Measurements from ENCODE around the gene CRYBG3.

GRCh38 chr3:97821287-97821773 is 481 bp upstream of the CRYBG3 start:
- TF ChIP-seq TAF1 (IDR thresholded peaks at IDR 0.05; ENCODE audit: low read depth, low read length) (no peak), POLR2AphosphoS5 (IDR thresholded peaks at IDR 0.05; ENCODE audit: low read depth, low read length) (no peak), POLR2A (IDR thresholded peaks at IDR 0.05; ENCODE audit: low read depth, low read length) (no peak), PAX5 (IDR thresholded peaks at IDR 0.05; ENCODE audit: insufficient read depth, low read length, severe bottlenecking) (no peak), POU2F2 (IDR thresholded peaks at IDR 0.05; ENCODE audit: low read depth, low read length) (no peak)

All from GM12891 (cell line).